ENCODE data around the gene IFNA1. TPM values are rescaled to one million over a fixed set of nuclear protein-coding genes. Genes with fewer than 3 reads are reported as not detected.
A peak's percentile ranks its signal among the peaks of the same experiment; 100 is the strongest.

Gene IFNA1
- total RNA-seq, 4 donors from 2014 or later: not detected

GRCh38 chr9:21450733-21451394 lies 10.6 kb downstream of the IFNA1 start:
- Histone ChIP-seq H3K4me1 (no peaks in the 10 kb centered on the region), H3K36me3 (no peaks in the 10 kb centered on the region), H3K27ac (no peak overlapping the region), H3K4me3 (replicated peaks in 1 of 3) (no peak overlapping the region), H3K9me3 (no peaks in the 10 kb centered on the region), H3K27me3 (no peaks in the 10 kb centered on the region)
- intact Hi-C loops (cut with DNase I): no loop called here
- no peak for DNase-seq
- 91 to 94% methylated on average over 4 of the region's 4 CpGs for WGBS, 2 donors
- TF ChIP-seq CTCF (IDR thresholded peaks at IDR 0.05) (no peak), POLR2A (IDR thresholded peaks at IDR 0.05) (no peak)

GRCh38 chr9:21452681-21453080 lies 12.4 kb downstream of the IFNA1 start:
- 63 to 74% methylated on average over 4 of the region's 4 CpGs for WGBS, 2 donors
- Histone ChIP-seq H3K4me3 (replicated peaks in 1 of 3) (no peak overlapping the region), H3K27me3 (no peaks in the 10 kb centered on the region), H3K27ac (no peak overlapping the region), H3K9me3 (no peaks in the 10 kb centered on the region), H3K4me1 (no peaks in the 10 kb centered on the region), H3K36me3 (no peaks in the 10 kb centered on the region)
- intact Hi-C loops (cut with DNase I): no loop called here
- no peak for DNase-seq
- TF ChIP-seq POLR2A (IDR thresholded peaks at IDR 0.05): no peak

GRCh38 chr9:21454149-21454548 lies 13.9 kb downstream of the IFNA1 start:
- no peak for DNase-seq
- intact Hi-C loops (cut with DNase I): no loop called here
- H3K27me3 ChIP-seq: no peaks in the 10 kb centered on the region
- H3K4me3 ChIP-seq (replicated peaks in 1 of 3): no peak overlapping the region
- H3K36me3 ChIP-seq: no peaks in the 10 kb centered on the region
- 77 to 84% methylated on average over 2 of the region's 2 CpGs for WGBS, 2 donors
- no peak for TF ChIP-seq POLR2A (IDR thresholded peaks at IDR 0.05)
- TF ChIP-seq CTCF (IDR thresholded peaks at IDR 0.05): no peak
- no peaks in the 10 kb centered on the region for H3K4me1 ChIP-seq
- H3K9me3 ChIP-seq: no peaks in the 10 kb centered on the region
- H3K27ac ChIP-seq: no peak overlapping the region

- peak in 3 of 6 experiments; percentile 36 to 54 (median 54) for TF ChIP-seq CTCF (IDR thresholded peaks at IDR 0.05)
- no peak for TF ChIP-seq POLR2A (IDR thresholded peaks at IDR 0.05)
- Histone ChIP-seq H3K9me3 (no peaks in the 10 kb centered on the region), H3K4me1 (no peaks in the 10 kb centered on the region), H3K4me3 (replicated peaks in 1 of 3) (no peak overlapping the region), H3K36me3 (no peaks in the 10 kb centered on the region), H3K27ac (no peak overlapping the region), H3K27me3 (no peaks in the 10 kb centered on the region)
- intact Hi-C loops (cut with DNase I): no loop called here
- no peak for DNase-seq
Observed at GRCh38 chr9:21455320-21455719, 15.1 kb downstream of the IFNA1 start.

- Histone ChIP-seq H3K9me3 (no peaks in the 10 kb centered on the region), H3K4me1 (no peaks in the 10 kb centered on the region), H3K4me3 (replicated peaks in 1 of 3) (no peak overlapping the region), H3K27ac (no peak overlapping the region), H3K27me3 (no peaks in the 10 kb centered on the region), H3K36me3 (no peaks in the 10 kb centered on the region)
- intact Hi-C loops (cut with DNase I): loop anchor here (10.0 kb wide), 1 partner anchor 333 kb away; no protein-coding TSS in a partner anchor
- DNase-seq: no peak
- WGBS, 2 donors: 97 to 98% methylated on average over 1 of the region's 1 CpG
- no peak for TF ChIP-seq POLR2A (IDR thresholded peaks at IDR 0.05)
- TF ChIP-seq CTCF (IDR thresholded peaks at IDR 0.05): no peak
Observed at GRCh38 chr9:21461377-21461776, 21.1 kb downstream of the IFNA1 start.

Data from thyroid gland (tissue), 4 donors.